Keratinocyte (primary cell): ENCODE results near the gene GGT5.

Experiments used
- EZH2 ChIP-seq: IDR thresholded peaks from one replicate; pipeline ENCODE4 v1.6.1; 2012; ENCODE audit warnings: inconsistent platforms, mild to moderate bottlenecking, low read length, moderate library complexity
- TF ChIP-seq, protein P1 (sequence below), 3 experiments: IDR thresholded peaks in 1 of 3; conservative IDR thresholded peaks in 1 of 3; optimal IDR thresholded peaks in 1 of 3; 2 replicates in 2 of 3; 3 replicates in 1 of 3; pipeline versions ENCODE3 to v1.5.1; 2011; ENCODE audit warnings: low read length in 3 of 3, mild to moderate bottlenecking in 3 of 3, moderate library complexity in 2 of 3, control low read depth in 1 of 3, inconsistent platforms in 1 of 3; ENCODE audit not compliant: insufficient read depth in 2 of 3; ENCODE audit errors: extremely low read depth in 1 of 3

DNA sequence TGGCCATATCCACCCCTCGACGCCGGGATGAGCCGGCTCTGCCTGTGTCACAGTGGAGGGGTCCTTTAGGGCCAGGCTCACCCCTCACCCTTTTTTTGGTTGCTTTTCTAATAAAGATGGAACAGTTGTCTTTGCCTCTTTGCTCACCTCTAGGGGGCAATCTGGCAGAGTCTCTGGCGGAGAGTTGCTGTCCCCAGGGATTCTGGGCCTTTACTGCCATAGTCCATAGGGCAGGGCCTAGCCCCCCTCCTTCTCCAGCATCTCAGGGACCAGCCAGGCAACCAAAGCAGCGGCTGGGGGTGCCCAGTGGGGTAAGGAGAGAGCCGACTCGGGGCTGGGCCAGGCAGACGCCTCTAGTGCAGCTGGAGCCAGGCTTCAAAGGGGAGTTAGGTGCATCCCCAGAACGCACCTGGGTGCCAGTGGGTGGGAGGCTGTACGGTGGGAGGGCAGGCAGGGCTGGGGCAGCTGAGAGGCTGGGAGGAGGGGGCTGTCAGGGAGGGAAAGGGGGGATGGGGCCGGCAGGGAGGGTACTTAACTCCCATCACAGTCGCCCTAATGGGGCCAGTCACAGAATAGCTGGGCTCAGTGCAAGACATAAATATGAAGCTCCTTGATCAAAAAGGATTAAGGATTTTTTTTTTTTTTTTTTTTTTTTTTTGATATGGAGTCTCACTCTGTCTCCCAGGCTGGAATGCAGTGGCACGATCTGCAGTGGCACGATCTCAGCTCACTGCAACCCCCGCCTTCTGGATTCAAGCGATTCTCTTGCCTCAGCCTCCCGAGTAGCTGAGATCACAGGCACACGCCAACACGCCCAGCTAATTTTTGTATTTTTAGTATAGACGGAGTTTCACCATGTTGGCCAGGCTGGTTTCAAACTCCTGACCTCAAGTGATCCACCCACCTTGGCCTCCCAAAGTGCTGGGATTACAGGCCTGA, 66.1 kb downstream of the GGT5 start:
- TF ChIP-seq, protein P1, sequence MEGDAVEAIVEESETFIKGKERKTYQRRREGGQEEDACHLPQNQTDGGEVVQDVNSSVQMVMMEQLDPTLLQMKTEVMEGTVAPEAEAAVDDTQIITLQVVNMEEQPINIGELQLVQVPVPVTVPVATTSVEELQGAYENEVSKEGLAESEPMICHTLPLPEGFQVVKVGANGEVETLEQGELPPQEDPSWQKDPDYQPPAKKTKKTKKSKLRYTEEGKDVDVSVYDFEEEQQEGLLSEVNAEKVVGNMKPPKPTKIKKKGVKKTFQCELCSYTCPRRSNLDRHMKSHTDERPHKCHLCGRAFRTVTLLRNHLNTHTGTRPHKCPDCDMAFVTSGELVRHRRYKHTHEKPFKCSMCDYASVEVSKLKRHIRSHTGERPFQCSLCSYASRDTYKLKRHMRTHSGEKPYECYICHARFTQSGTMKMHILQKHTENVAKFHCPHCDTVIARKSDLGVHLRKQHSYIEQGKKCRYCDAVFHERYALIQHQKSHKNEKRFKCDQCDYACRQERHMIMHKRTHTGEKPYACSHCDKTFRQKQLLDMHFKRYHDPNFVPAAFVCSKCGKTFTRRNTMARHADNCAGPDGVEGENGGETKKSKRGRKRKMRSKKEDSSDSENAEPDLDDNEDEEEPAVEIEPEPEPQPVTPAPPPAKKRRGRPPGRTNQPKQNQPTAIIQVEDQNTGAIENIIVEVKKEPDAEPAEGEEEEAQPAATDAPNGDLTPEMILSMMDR (optimal IDR thresholded peaks at IDR 0.05 in 1 of 3, IDR thresholded peaks at IDR 0.05 in 1 of 3, conservative IDR thresholded peaks at IDR 0.05 in 1 of 3; ENCODE audit: extremely low read depth in 1 of 3, insufficient read depth in 2 of 3, low read length in 3 of 3) = peak; percentile 10 to 48 (median 25)
- no peak for TF ChIP-seq EZH2
